ENCODE measurements around the gene ATP1A4.

ATP1A4 gene

DNA sequence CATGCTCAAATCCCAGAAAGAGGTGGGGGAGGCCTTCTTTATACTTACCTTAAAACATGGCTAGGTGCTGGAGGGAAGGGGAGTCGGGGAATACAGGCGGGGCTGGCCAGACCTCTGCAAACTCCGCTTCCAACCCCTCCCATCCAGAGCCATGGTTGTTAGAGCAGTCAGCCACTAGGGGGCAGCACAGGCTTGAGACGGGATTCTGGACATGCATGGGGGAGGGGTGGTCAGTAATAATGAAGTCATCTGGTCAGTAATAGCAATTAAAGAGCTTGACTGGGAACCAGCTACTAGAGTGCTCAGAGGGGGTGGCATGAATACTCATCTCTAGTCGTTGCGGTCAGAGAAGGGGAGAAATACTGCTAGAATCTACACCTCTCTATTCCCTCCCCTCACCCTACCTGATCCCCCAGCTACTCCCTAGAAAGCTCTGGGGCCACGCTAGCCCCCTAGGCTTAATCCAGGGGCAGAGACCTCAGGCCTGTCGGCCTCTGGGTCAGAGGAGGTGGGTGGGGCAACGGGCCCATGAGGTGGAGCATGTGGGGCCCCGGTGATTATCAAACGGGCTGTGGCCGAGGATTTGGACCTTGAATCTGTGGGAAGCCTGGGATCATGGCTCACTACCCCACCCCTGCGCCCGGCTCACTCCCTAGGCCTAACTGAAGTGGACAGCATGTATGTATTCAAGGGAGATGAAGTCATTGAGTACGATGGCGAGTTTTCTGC is 41.9 kb downstream of the ATP1A4 start:
- no peaks in the 10 kb centered on the region for H3K27me3 ChIP-seq (ENCODE audit: insufficient read depth, poor library complexity, severe bottlenecking)
- H3K27ac ChIP-seq (ENCODE audit: poor library complexity, severe bottlenecking): no peak overlapping the region
- TF ChIP-seq, protein P1, sequence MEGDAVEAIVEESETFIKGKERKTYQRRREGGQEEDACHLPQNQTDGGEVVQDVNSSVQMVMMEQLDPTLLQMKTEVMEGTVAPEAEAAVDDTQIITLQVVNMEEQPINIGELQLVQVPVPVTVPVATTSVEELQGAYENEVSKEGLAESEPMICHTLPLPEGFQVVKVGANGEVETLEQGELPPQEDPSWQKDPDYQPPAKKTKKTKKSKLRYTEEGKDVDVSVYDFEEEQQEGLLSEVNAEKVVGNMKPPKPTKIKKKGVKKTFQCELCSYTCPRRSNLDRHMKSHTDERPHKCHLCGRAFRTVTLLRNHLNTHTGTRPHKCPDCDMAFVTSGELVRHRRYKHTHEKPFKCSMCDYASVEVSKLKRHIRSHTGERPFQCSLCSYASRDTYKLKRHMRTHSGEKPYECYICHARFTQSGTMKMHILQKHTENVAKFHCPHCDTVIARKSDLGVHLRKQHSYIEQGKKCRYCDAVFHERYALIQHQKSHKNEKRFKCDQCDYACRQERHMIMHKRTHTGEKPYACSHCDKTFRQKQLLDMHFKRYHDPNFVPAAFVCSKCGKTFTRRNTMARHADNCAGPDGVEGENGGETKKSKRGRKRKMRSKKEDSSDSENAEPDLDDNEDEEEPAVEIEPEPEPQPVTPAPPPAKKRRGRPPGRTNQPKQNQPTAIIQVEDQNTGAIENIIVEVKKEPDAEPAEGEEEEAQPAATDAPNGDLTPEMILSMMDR (IDR thresholded peaks at IDR 0.05; ENCODE audit: poor library complexity, severe bottlenecking): peak; percentile 91
- DNase-seq (ENCODE audit: low spot score) (peak; percentile 75), ATAC-seq (ENCODE audit: low read depth) (peak; percentile 82)
- H3K4me1 ChIP-seq (ENCODE audit: insufficient read depth, poor library complexity, severe bottlenecking): no peaks in the 10 kb centered on the region
- H3K36me3 ChIP-seq (ENCODE audit: low read depth): no peaks in the 10 kb centered on the region
- H3K4me3 ChIP-seq (ENCODE audit: severe bottlenecking): no peak overlapping the region
- H3K9me3 ChIP-seq (ENCODE audit: severe bottlenecking): no peaks in the 10 kb centered on the region

DNA sequence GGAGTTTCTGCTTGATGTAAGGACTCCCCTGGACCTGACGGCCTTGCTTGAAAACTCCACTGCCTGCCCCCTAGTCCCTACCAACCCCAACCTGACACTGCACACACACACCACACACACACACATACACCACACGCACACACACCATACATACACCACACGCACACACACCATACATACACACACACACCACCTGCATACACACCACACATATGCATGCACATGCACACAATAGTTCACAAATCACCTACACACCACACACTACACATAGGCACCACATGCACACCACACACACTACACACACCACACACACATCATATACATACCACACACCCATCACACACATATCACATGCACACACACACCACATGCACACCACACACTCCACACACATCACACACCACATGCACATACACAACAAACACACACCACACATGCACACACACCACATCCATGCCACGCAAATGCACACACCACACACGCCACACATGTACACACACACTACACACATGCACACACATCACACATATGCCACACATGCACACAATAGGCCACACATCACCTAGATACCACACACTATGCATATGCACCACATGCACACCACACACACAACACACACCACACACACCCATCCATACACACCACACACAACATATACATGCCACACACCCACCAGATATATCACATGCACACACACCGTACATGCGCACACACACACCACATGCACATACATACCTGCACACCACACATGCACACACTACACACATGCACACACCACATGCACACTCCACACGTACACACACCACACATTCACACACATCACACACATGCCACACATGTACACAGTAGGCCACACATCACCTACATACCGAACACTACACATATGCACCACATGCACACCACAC is 42.7 kb downstream of the ATP1A4 start:
- DNase-seq (ENCODE audit: low spot score) (no peak), ATAC-seq (ENCODE audit: low read depth) (no peak)
- H3K9me3 ChIP-seq (ENCODE audit: severe bottlenecking): no peaks in the 10 kb centered on the region
- no peaks in the 10 kb centered on the region for H3K4me1 ChIP-seq (ENCODE audit: insufficient read depth, poor library complexity, severe bottlenecking)
- no peak overlapping the region for H3K4me3 ChIP-seq (ENCODE audit: severe bottlenecking)
- no peaks in the 10 kb centered on the region for H3K27me3 ChIP-seq (ENCODE audit: insufficient read depth, poor library complexity, severe bottlenecking)
- no peak overlapping the region for H3K27ac ChIP-seq (ENCODE audit: poor library complexity, severe bottlenecking)
- H3K36me3 ChIP-seq (ENCODE audit: low read depth): no peaks in the 10 kb centered on the region
- TF ChIP-seq, protein P1 (IDR thresholded peaks at IDR 0.05; ENCODE audit: poor library complexity, severe bottlenecking): no peak

DNA sequence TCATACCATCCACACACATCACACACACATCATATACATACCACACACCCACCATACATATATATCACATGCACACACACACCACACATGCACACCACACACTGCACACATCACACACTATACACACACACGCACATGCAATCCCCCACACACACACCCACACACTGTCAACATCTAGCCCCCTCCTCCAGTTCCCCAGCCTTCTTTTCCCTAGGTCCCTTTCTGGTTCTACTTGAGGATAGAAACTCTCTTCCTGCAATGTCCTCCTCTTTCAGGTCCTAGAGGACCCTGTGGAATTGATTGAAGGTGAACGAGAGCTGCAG is 43.3 kb downstream of the ATP1A4 start:
- ATAC-seq (ENCODE audit: low read depth) (no peak), DNase-seq (ENCODE audit: low spot score) (no peak)

DNA sequence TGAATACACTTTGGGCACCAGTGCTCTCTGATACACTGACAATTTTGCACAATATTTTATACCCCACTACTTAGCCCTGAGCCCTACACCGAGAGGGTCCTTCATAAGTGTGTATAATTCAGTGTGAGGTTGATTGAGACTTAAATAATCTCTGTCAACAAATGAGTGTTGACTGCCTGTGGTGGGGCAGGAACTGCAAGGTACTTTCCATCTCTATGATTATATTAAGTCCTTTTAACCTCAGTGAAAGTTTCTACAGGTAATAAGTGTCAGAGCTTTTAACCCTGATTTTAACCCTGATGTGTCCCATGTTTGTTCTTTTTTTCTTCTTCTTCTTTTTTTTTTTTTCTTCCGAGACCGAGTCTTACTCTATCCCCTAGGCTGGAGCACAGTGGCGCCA is 44.7 kb downstream of the ATP1A4 start:
- Histone ChIP-seq H3K36me3 (ENCODE audit: low read depth) (no peaks in the 10 kb centered on the region), H3K4me1 (ENCODE audit: insufficient read depth, poor library complexity, severe bottlenecking) (no peaks in the 10 kb centered on the region), H3K27me3 (ENCODE audit: insufficient read depth, poor library complexity, severe bottlenecking) (no peaks in the 10 kb centered on the region), H3K27ac (ENCODE audit: poor library complexity, severe bottlenecking) (no peak overlapping the region), H3K9me3 (ENCODE audit: severe bottlenecking) (no peaks in the 10 kb centered on the region), H3K4me3 (ENCODE audit: severe bottlenecking) (no peak overlapping the region)
- DNase-seq (ENCODE audit: low spot score): no peak
- ATAC-seq (ENCODE audit: low read depth): no peak
- TF ChIP-seq, protein P1 (IDR thresholded peaks at IDR 0.05; ENCODE audit: poor library complexity, severe bottlenecking): no peak

More for the DNA sequence above, 43.3 kb downstream of the ATP1A4 start:
- Histone ChIP-seq H3K4me1 (ENCODE audit: insufficient read depth, poor library complexity, severe bottlenecking) (no peaks in the 10 kb centered on the region), H3K27ac (ENCODE audit: poor library complexity, severe bottlenecking) (no peak overlapping the region), H3K9me3 (ENCODE audit: severe bottlenecking) (no peaks in the 10 kb centered on the region), H3K4me3 (ENCODE audit: severe bottlenecking) (no peak overlapping the region), H3K27me3 (ENCODE audit: insufficient read depth, poor library complexity, severe bottlenecking) (no peaks in the 10 kb centered on the region), H3K36me3 (ENCODE audit: low read depth) (no peaks in the 10 kb centered on the region)
- TF ChIP-seq, protein P1 (IDR thresholded peaks at IDR 0.05; ENCODE audit: poor library complexity, severe bottlenecking): no peak
